Peyer's patch (tissue), 4 donors: ENCODE results near the gene NME7.

Experiments
- POLR2A ChIP-seq, 2 donors: fragments of 450-650 bp; IDR thresholded peaks; one replicate each; pipeline ENCODE4 v1.5.1; 2017; ENCODE audit warnings: antibody characterized with exemption in 2 of 2, mild to moderate bottlenecking in 2 of 2, moderate library complexity in 2 of 2
- TF ChIP-seq, protein P1 (sequence below), 6 experiments: fragments of 450-650 bp in 4 of 6; fragments of 200-600 bp in 2 of 6; sonication (generic) in 1 of 6; IDR thresholded peaks; one replicate each; pipeline ENCODE4 v1.5.1; 2017 to 2019; ENCODE audit warnings: antibody characterized with exemption in 6 of 6, mild to moderate bottlenecking in 3 of 6, moderate library complexity in 1 of 6

DNA sequence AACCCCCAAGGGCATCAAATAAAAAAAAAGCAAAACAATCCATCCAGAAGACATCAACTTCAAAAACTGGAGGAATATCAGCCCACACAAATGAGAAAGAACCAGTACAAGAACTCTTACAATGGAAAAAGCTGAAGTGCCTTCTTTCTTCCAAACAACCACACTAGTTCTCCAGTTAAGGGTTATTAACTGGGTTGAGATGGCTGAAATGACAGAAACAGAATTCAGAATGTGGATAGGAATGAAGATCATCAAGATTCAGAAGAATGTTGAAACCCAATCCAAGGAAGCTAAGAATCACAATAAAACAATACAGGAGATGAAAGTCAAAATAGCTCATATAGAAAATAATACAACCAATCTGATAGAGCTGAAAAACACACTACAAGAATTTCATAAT is 104.5 kb downstream of the NME7 start:
- TF ChIP-seq POLR2A (IDR thresholded peaks at IDR 0.05) = no peak
- TF ChIP-seq, protein P1, sequence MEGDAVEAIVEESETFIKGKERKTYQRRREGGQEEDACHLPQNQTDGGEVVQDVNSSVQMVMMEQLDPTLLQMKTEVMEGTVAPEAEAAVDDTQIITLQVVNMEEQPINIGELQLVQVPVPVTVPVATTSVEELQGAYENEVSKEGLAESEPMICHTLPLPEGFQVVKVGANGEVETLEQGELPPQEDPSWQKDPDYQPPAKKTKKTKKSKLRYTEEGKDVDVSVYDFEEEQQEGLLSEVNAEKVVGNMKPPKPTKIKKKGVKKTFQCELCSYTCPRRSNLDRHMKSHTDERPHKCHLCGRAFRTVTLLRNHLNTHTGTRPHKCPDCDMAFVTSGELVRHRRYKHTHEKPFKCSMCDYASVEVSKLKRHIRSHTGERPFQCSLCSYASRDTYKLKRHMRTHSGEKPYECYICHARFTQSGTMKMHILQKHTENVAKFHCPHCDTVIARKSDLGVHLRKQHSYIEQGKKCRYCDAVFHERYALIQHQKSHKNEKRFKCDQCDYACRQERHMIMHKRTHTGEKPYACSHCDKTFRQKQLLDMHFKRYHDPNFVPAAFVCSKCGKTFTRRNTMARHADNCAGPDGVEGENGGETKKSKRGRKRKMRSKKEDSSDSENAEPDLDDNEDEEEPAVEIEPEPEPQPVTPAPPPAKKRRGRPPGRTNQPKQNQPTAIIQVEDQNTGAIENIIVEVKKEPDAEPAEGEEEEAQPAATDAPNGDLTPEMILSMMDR (IDR thresholded peaks at IDR 0.05) = no peak
